GM18498 (cell line): Measurements from ENCODE around the gene UNC93A.
"Not testable (repeated sequence)": the region's sequence is repeated elsewhere in the genome, so short reads cannot be mapped to it uniquely, and the experiment has no call there.

ENCODE experiments used
- ATAC-seq: cut with Tn5 transposase; IDR thresholded peaks from one replicate; pipeline ENCODE4 v1.9.1; 2021; ENCODE audit warnings: mild to moderate bottlenecking, moderate library complexity; ENCODE audit not compliant: unreplicated experiment

Gene UNC93A

DNA sequence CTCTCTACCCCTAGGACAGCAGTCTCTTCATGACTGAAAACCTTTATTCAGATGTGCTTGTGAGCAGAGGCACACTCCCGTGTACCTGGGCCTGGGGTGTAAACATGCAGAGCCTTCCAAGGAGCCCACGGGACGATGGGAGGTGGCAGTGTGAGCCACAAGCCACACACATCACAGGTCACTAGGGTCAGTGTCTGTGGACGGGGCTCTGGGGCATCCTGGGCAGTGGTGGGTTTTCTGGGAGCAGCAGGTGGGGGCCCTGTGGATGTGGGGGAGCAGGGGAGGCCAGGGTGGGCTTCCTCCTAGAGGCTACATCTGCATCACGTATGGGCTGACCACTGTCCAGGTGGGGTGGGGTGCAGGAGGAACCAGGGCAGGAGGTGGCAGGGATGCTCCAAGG is 17.1 kb downstream of the UNC93A start:
- ATAC-seq, result no peak

DNA sequence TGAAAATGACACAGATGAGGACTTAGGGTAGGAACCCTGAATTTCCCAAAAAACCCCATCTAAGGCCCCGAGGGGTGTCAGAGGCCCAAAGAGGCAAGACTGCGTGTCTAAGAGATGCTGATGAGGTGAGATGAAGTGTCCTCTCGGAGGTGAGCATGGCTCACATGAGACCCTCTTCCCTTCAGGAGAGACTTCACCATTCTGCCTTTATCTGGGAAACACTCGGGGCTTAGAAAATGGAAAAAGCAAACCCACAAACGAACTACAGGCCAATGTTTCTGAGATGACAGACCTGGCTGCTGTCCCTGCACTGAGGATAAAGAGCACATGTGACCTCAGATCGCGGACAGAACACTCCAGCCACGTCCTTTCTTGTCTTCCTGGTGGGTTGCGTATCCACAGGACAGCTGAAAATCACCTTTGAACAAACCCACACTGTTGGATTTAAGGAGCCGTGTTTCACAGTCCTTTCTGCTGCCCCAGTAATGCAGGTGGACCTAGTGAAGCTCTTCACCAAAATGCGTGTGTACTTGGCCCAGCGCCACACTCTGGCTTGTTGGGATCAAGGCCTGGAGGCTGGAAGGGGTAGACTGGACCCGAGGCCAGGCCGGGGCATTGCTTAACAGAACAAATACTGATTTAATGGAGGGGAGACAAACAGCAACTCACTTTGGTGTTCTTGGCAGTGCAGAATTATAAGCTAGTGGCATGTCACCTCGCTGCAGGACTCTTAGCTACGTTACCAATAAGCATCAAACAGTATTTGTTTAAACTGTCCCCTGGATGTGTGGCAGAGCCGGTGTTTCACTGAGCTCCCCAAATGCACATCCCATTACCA is 18.5 kb downstream of the UNC93A start:
- ATAC-seq, result not testable (repeated sequence)

DNA sequence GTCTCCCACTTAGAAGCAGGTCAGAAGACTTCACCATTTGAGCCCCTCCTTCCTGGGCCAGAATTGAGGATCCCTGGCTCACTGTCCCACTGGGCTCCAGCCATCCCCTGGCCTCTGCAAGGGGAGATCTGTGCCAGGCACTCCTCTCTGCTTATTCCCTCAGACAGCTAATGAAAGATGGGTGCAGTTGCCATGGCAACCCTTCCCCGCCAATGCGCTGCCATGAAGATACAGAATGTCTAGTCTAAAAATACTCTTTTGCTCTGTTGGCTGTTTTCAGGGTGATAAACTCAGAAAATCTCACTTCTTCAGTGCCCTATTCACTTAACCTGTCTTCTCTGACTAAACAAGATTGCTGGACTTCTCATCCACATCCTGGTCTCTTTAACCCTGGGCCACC is 20.2 kb downstream of the UNC93A start:
- ATAC-seq, result no peak

DNA sequence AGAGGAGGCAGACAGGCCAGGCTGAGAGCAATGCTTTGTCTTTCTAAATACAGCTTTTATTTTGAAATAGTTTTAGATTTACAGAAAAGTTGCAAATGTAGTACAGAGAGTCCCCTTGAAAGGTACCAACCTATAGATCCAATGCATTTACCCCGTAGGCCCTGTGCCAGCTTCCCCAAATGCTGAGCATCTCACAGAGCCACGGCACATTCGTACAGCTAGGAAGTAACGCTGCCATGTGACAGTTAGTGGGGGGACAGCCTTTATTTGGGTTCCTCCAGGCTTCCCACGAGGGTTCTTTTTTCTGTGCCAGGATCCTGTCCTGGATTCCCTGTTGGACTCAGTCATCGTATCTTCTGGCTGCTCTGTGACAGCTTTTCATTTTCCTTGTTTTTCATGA is 20.6 kb downstream of the UNC93A start:
- ATAC-seq, result not testable (repeated sequence)

DNA sequence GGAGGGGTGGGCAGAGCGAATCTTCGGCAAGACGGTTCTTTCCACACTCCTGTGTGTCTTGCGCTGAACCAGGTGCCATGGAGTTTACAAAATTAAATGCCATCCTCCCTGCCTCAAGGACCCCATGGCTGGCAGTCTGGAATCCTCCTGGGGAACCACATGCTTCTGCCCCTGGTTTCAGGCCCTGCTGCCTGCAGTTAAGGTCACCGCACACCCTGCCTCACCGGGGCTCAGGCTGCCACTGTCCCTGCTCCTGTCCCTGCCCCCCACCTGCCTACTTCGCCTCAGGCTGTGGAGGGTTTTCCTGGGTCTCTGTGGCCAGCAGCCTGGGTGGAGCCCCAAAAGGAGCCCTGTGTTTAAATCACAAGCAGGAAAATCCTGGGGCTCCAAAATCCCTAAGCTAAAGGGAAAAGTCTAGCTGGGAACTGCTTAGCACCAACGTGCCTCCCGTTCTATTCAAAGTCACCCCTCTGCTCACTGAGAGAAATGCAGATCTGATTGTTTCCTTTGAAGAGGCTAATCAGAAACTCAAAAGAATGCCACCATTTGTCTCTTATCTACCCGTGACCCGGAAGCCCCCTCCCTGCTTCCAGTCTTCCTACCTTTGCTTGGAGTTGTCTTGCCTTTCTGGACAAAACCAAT is 23.2 kb downstream of the UNC93A start:
- no peak for ATAC-seq

DNA sequence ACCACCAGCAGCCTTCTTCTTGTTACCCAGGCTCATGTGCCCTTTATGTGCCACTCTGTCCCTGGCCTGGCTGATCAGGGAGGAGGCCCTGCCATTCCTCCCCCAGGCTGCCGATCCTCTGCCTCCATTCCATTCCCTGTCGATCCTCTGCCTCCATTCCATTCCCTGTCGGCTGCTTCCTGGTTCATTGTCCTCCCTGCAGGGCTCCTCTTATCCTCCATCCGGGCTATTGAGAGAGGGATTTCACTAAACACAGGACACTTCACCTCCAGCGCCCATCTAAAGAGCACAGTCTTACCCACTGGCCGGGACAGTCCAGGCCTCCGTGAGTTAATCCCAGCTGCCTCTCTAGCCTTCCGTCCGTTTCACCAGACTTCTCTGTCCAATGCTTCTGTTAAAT is 26.1 kb downstream of the UNC93A start:
- no peak for ATAC-seq

DNA sequence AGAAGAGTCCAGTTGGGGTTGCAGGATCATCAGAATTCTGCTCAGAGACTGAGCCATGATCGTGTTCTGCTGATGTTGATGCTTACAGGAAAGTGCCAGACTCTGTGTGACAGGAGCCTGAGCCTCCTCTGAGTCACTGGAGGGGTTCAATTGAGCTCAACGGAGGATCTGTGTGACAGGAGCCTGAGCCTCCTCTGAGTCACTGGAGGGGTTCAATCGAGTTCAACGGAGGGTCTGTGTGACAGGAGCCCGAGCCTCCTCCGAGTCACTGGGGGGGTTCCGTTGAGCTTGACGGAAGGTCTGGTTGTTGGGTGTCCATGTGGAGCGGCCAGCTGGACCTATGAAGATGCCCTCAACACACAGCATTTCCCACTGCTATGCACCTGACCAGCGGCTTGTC is 27.2 kb downstream of the UNC93A start:
- not testable (repeated sequence) for ATAC-seq

DNA sequence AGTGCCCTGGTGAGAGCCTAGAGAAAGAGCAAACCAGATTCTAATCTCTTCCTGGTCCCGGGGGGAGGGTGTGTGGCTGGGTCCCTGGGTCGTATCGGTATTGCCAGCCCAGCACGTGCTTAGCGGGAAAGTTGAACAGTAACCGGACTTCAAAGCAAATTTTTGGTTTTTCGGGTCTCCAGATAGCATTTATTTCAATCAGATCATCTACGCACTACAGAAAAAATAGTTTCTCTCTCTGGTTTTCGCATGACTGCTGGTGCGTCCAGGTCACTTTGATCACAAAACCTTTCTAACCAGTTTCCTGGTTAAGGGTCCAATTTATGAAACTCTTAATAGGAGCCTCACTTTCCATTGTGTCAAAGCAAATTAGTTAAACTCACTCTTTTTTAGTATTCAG is 27.7 kb downstream of the UNC93A start:
- not testable (repeated sequence) for ATAC-seq

DNA sequence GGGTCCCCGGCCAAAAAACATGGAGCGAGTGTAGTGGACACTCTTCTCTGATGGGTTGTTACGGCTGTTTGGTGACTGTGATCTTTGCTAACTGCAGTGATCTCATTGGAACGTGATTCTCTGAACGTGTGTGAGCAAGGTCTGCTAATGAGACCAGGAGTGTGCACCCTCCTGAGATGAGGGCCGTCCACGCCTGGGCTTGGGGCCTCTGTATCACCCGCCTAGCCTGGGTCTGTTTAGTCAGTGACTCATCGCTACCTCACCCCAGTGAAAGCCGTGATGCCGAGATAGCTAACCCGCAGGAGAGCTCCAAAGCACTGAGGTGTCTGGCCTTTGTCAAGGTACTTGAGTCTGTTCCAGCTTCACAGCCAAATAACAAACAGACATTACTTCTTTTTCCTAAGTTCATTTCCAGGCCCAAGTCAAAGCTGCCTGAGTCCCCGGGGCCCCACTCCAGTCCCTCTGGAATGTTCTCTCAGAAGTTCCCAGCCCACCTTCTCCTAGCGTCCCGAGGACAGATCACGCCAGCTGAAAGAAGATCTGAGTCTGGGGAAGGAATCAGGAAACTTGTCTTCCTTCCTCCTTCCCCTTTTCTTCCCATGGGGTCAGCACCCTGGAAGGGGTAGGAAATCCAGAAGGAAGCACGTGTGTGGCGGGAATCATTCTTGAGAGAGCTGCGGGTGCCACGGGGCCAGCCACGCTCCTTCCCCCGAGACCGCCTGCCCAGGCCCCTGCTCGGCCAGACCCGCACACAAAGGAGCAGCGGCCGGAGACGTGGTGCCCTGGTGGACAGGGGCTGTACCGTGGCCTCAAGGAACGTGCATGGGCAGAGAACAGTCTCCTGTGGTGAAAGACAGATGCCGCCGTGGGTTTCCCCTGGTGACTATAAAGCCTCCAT is 29.0 kb downstream of the UNC93A start:
- ATAC-seq, result not testable (repeated sequence)

DNA sequence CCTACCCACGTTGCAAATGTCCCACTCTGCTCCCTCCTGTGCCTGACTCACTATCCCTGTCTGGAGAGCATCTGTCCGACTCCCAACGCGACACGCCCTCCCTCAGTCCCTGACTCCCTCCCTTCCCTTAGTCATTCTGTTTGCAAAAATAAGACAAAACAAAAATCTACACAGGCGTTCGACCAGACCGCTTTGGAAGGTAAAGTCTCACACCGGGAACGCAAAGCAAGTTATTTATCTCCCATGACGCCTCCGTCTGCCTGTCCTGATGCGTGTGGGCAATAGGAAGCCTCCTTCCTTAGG is 29.6 kb downstream of the UNC93A start:
- ATAC-seq, result not testable (repeated sequence)

DNA sequence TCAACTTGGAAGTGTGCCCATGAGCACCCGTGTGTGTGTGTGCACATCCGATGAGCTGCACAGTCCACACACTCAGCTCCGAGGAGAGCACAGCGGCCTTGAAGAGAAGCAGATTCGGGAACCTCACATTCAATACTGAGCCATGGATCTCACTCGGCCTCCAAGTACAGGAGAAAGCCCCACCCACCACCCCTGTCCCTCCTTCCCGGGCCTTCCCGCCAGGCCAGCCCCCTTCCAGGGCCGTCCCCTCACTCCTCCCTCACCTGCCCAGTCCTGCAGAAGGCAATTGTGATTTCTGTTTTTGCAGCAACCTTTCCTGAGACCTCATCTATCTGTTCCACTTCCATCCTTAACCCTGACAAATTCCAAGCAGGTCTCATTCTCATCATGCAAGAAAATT is 30.1 kb downstream of the UNC93A start:
- not testable (repeated sequence) for ATAC-seq

DNA sequence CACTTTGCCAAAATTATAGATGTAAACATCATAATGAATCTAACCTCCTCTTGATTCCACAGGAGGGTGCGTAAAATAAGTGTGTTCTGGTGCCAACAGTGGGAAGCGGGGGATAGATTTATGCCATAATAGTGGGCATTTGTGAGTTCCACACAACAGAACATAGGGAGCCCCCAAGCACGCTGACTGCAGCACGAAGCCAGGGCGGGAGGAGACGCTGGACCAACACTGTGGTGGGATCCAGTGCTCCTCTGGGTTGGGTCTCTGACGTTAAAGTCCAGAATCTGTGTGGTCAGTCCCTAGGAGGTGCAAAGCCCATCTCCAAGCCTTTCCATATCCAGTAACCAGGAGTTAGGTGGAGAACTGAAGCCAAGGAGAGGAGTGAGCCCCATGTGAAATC is 32.0 kb downstream of the UNC93A start:
- ATAC-seq, result no peak

DNA sequence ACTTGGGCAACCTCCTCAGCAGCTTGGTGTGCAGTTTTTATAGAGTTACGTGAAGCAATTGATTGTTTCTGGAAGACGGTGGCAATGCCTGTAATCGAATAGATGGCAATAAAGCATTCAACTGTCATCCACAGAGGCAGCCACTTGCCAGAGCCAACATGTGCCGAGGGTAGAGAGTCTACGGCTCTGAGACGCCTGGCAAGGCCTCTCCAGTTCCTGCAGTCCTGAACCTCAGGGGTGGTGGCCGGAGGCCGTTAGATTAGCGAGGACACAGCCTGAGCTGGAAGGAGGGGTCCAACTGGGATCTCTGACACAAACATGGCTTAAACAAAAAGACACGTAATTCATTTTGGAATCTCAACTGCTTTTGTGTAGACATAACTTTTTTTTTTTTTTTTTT is 33.0 kb downstream of the UNC93A start:
- ATAC-seq, result no peak

DNA sequence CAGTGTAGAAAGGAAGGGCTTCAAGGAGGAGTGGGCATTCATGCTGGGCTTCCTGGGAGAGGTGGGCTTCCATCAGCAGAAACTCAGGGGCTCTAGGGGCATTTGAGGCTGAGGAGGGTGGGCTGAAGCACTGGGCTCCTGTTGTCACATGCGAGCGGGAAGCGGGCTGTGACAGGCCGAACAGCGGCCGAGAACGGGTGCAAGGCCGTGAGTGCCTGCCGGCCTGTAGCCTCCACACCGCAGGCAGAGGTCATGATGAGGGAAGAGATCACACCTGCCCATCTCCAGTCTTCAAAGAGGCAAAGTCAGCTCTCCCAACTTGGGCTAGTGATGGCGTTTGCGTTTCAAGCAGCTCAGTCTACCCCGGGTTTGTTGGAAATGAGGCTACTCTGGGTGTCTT is 34.7 kb downstream of the UNC93A start:
- ATAC-seq, result no peak

DNA sequence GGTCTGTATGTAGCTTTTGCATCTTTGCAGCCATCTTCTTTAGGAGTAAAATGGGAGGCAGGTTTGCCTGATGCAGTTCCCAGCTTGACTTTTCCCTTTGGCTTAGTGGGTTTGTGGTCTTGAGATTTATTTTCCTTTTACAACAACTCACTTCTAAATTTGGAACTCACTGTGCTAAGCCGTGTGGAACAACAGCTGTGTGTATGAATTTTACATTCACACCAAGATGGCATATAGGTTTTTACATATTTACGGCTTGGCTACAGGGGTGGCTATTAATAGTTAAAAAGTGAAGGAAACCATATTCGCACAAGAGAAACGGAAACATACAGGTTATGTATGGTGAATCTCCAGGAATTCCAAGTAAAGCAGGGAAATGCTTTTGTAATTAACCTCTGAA is 36.3 kb downstream of the UNC93A start:
- no peak for ATAC-seq

DNA sequence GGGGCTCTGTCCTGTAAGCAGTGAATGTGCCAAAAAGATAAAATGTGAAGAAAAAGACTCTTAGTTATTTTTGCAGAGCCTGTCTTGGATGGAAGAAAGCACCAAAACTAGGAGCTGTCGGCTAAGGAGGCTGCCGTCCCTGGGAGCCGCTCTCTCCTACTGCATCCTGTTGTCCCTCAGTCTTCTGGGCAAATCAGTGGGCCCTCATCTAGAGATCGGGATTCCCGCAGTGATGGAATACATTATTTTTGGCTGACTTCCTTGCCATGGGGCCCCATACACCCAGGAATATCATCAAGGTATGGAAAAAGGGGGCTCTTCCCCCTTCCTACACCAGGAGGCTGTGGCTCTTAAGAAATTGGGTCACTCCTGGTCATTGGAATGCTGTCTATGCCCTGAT is 37.0 kb downstream of the UNC93A start:
- no peak for ATAC-seq

DNA sequence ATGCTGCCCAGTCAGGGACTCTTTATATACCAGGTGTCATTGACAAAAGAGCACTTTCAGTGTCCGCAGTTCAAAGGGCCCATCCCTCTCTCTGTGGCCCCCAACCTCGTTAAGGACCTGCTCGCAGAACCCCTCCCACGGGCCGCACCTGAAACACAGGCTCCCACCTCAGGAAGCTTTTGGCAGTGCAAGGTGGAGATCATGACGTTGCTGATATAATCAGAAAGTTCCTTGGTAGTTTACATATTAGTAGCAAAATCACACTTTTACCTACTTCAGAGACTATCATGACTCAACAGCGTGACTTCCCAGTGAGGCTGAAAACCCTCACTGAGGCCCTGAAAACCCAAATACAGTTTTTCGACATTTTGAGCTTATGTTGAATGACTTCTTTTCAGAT is 37.9 kb downstream of the UNC93A start:
- ATAC-seq, result no peak

DNA sequence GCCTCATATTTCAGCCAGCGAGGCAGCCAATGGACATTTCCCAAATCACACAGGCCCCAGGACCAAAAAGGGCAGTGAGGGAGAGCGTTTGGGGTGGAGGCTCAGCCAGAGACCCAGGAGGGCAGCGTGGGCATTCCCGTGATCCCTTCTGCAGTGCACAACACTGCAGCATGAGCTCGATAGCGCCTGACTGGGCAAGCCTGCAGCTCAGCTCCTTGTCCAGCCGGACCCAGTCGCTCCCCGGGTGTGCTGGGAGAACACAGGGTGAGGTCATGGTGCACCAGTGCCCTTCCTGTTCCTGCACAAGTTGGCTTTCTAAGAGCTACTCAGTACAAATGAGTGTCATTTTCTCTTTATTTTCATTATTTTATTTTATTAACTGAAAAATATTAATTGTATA is 39.6 kb downstream of the UNC93A start:
- ATAC-seq, result no peak

DNA sequence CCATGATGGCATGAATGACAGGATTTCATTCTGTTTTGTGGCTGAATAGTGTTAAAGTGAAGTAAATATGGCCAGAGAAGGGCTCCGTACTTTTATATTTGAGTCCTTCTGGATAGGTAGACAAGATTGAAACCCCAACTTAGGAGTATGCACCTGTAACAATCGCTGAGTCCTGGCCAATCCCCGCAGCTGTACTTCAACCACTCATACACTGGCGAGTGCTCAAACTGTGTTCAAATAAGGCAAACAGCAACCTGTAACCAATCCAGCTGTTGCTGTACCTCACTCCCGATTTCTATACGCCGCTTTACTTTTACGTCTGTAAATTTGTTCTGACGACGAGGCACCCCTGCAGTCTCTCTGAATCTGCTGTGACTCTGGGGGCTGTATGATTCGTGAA is 40.5 kb downstream of the UNC93A start:
- no peak for ATAC-seq

DNA sequence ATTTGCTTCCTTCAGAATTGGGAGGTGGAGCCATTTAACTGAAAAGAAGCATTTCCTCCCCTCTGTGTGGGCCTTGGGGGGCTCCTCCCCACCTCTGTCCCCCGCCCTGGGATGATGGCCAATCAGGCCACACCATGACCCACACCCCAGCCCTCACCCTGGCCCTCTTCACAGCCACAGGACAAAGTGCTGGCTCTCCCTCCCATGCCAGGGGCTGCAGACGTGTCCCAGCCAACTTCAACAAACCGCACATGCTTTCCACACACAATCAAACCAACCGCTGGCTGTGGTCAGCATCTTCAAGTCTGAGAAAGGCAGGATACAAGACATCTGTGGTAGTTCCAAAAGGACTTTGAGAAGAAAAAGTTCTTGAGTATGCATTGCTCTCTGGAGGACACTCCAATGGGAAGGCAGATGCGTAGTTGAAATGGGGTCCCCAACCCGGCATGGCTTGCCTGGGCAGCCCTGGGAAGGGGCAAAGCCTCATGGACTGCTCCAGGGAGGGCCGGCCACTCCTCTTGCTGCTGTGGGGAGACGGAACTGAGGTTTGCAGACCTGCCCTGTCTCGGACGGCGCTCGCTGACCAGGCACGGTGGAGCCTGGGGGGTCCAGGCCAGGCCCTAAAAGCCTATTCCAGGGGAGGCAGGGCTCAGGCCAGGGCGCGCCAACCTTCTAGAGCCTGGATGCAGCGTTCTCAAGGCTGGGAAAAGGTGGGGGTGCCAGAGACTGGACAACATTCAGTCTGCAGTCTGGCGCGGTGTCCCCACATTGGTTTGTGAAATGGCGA is 45.9 kb downstream of the UNC93A start:
- ATAC-seq, result no peak
